HG03060 (cell line): ENCODE measurements around the gene F8A2.
"Not testable (repeated sequence)": the region's sequence is repeated elsewhere in the genome, so short reads cannot be mapped to it uniquely, and the experiment has no call there.

Experiments used
- ATAC-seq: cut with Tn5 transposase; IDR thresholded peaks from one replicate; pipeline ENCODE4 v1.9.1; 2021; ENCODE audit warnings: low read depth, moderate number of reproducible peaks; ENCODE audit not compliant: unreplicated experiment

The F8A2 gene

GRCh38 chrX:155381843-155382528, at the start of gene F8A2:
Gene F8A2, plus strand, starts transcription at chrX:155382095. Its CDS starts 20 bp downstream, at chrX:155382115.
- peak; percentile 50 for ATAC-seq

- ATAC-seq: no peak
These were observed 48.3 kb upstream of the F8A2 start for GRCh38 chrX:155333544-155334100.

- ATAC-seq: peak; percentile 82
These were observed 47.2 kb upstream of the F8A2 start, which contains the start of gene CLIC2 for GRCh38 chrX:155334486-155335336. Gene CLIC2, minus strand, starts transcription at chrX:155334614. Its CDS starts 187 bp downstream, at chrX:155334427.

DNA sequence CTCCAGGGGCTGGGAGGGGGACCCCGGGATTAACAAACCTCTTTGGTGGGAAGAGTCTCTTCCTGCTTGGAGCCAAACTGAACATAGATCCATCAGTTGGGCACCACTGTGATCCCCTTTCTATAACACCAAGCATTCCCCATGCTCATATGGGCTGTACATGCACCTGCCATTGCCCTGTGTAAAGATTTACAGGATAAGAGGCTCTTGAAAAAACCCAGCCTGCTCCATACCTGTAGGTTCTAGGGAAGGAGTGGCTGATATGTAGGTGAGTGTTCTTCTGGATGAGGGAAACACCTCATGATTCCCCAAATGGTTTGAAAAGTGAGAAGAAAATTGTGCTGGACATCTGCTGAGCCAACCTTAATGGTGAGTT, 46.6 kb upstream of the F8A2 start:
- ATAC-seq: not testable (repeated sequence)

DNA sequence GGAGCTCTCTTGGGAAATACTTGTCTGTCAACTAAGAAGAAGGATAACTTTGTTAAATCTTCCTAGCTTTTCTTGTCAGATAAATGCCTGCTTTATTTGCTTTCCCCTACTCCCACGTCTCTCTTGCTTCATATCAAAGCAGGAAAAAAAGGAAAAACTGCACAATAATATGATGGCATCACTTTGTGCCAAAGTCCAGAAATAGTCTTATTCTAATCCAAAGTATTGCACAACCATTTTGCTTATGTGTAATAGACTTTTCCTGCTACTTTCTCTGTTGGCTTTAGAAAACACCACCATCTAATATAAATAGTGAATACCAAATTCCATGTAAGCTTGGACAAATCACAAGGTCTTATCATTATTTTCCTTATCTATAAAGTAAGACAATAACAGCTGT, 36.2 kb upstream of the F8A2 start:
- not testable (repeated sequence) for ATAC-seq

DNA sequence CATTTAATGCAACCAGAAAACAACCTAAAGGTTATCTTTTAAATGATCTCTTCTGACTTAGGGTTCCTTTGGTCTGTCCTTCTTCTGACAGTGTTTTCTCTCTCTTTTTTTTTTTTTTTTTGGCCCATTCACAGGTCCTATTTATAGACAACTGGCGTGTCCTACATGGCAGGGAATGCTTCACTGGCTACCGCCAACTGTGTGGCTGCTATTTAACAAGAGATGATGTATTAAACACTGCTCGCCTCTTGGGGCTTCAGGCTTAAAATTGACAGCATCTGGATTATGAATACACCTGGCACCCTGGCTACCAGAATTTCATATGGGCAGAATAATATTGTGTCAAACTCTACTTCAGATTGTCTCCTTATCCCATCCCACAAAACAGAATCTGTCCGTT, 32.4 kb upstream of the F8A2 start:
- not testable (repeated sequence) for ATAC-seq

- not testable (repeated sequence) for ATAC-seq
These were observed 18.2 kb upstream of the F8A2 start for GRCh38 chrX:155363712-155364111.

- ATAC-seq: not testable (repeated sequence)
These were observed 8.0 kb upstream of the F8A2 start for GRCh38 chrX:155373777-155374458.

DNA sequence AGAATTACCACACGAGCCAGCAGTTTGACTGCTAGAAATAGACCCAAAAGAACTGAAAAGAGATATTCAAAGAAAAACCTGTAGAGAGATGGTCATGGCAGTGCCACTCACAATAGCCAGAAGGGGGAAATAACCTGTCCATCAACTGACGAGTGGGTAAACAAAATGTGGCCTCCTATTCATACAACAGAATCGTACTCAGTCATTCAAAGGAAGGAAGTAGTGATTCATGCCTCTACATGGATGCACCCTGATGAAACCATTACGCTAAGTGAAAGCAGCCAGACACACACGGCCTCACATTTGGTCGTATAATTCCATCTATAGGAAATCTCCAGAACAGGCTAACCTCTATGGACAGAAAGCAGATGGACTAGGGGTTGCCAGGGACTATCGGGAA, 2.1 kb upstream of the F8A2 start:
- not testable (repeated sequence) for ATAC-seq

DNA sequence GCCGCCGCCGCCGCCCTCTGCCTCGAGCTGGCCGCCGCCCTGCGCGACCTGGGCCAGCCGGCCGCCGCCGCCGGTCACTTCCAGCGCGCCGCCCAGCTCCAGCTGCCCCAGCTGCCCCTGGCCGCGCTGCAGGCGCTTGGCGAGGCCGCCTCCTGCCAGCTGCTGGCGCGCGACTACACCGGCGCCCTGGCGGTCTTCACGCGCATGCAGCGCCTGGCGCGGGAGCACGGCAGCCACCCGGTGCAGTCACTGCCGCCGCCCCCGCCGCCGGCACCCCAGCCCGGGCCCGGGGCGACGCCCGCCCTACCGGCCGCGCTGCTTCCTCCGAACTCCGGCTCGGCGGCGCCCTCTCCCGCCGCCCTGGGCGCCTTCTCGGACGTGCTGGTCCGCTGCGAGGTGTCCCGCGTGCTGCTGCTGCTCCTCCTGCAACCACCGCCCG, 653 bp downstream of the F8A2 start:
- peak; percentile 27 for ATAC-seq

- no peak for ATAC-seq
These were observed 7.7 kb downstream of the F8A2 start for GRCh38 chrX:155389634-155390033.

GRCh38 chrX:155394747-155395276, 12.9 kb downstream of the F8A2 start:
- not testable (repeated sequence) for ATAC-seq

DNA sequence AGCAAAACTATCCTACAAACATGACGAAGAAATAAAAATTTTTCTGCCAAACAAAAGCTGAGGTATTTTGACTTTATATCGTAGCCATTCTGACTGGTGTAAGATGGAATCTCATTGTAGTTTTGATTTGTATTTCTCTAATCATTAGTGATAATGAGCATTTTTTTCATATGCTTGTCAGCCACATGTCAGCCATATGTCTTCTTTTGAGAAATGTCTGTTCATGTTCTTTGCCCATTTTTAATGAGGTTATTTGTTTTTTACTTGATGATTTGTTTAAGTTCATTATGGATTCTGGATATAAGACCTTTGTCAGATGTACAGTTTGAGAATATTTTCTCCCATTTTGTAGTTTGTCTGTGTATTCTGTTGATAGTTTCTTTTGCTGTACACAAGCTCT, 24.5 kb downstream of the F8A2 start:
- no peak for ATAC-seq

- ATAC-seq: no peak
These were observed 35.9 kb downstream of the F8A2 start for GRCh38 chrX:155417769-155418168.
